ENCODE data around the gene ZNF99. TPM values are rescaled to one million over a fixed set of nuclear protein-coding genes. Genes with fewer than 3 reads are reported as not detected.
A peak's percentile ranks its signal among the peaks of the same experiment; 100 is the strongest.
"Not testable (repeated sequence)": the region's sequence is repeated elsewhere in the genome, so short reads cannot be mapped to it uniquely, and the experiment has no call there.

ZNF99 gene
- not detected for total RNA-seq

DNA sequence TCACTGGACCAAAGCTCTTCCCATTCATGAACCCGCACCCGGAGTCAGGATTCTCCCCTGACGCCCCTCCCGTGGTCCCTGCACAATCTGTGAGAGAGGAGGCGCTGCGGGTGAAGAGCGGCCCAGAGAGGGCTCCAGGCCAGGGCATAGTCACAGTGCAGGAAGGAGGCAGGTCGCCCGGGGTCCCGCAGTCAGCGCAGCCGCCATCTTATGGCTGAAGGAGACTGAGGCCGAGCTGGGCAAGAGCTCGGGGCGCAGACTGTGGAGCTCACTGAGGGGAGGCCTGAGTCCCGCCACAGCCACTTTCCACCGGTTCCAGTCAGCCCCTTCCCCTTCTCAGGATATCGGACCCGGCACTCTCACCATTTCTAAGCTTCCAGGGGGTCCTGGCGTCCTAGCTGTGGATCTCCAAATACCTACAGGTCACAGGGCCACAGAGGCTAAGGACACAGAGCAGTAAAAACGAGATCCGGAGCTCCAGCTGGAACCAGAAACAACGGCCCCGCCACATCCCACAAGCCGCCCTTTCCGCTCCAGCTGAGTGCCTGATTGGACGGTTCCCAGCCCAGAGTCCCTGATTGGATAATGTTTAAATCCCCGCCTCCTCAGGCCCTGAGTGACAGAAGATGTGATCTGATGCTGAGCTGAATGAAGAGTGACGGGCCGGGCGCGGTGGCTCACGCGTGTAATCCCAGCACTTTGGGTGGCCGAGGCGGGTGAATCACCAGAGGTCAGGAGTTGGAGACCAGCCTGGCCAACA lies at the start of gene ZNF99:
TSS of gene ZNF99 (minus strand) at position 501 of the 760 bp plus-strand sequence. CDS start at position 366, 135 bp downstream.
- ATAC-seq = peak; percentile 36

DNA sequence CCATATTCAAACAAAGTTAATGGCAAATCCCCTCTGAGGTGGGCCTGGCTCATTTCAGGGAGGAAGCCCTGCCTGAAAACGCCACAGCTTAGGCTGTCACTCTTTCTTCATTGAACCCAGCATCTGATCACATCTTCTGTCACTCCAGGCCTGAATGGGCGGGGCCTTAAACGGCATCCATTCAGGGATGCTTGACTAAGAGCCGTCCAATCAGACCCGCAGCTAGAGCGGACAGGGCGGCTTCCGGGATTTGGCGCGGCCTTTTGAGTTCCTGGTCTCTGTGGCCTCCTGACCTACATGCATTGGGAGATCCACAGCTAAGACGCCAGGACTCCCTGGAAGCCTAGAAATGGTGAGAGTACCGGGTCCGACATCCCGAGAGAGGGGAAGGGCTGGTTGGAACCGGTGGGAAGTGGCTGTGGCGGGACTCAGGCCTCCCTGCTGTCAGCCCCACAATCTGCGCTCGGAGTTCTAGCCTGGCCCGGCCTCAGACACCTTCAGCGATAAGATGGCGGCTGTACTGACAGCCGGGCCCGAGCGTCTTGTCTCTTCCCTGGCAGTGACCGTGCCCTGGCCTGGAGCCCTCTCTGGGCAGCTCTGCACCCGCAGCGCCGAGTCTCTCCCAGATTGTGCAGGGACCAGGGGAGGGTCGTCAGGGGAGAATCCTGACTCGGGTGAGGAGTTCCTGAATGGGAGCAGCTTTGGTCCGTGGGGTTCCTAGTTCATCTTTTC lies 48.2 kb upstream of the ZNF99 start, which contains the start of gene ZNF723:
TSS of gene ZNF723 (plus strand) at position 261 of the 732 bp plus-strand sequence. CDS start at position 350, 89 bp downstream.
- ATAC-seq = no peak

DNA sequence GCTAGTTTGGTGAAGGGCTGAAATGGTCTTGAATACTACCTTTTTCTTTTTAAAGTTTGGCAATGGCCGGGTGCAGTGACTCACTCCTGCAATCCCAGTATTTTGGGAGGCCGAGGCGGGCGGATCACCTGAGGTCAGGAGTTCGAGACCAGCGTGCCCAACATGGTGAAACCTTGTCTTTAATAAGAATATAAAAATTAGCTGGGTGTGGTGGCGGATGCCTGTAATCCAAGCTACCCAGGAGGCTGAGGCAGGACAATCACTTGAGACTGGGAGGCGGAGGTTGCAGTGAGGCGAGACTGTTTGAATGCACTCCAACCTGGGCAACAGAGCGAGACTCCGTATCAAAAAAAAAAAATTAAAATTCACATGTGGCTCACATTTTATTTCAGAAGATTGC lies 47.3 kb upstream of the ZNF99 start:
- ATAC-seq = no peak

GRCh38 chr19:22814124-22814523 lies 30.2 kb upstream of the ZNF99 start:
- ATAC-seq = no peak

- ATAC-seq = no peak
Measured at GRCh38 chr19:22807061-22807835, 23.3 kb upstream of the ZNF99 start.

- no peak for ATAC-seq
Measured at GRCh38 chr19:22806418-22806817, 22.5 kb upstream of the ZNF99 start.

DNA sequence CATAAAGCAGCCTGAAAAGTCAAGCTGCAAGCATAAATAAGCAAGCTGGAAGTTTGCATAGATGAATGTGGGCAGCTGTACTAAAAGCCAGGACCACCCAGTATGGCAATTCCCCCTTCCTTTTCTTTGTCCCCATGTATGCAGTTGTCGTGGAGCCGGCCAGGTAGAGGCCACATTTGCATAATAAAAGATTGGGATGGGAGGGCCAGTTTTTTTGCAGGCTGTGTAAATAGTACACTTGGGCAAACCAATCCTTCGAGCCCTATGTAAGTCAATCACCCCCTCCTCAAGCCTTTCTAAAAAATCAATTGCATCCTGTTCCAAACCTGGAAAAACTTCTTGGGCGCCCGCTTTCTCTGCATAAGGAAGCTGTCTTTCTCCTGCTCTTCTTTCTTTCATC lies 13.1 kb upstream of the ZNF99 start:
- ATAC-seq = no peak

GRCh38 chr19:22792863-22793262 lies 8.9 kb upstream of the ZNF99 start:
- ATAC-seq = not testable (repeated sequence)

DNA sequence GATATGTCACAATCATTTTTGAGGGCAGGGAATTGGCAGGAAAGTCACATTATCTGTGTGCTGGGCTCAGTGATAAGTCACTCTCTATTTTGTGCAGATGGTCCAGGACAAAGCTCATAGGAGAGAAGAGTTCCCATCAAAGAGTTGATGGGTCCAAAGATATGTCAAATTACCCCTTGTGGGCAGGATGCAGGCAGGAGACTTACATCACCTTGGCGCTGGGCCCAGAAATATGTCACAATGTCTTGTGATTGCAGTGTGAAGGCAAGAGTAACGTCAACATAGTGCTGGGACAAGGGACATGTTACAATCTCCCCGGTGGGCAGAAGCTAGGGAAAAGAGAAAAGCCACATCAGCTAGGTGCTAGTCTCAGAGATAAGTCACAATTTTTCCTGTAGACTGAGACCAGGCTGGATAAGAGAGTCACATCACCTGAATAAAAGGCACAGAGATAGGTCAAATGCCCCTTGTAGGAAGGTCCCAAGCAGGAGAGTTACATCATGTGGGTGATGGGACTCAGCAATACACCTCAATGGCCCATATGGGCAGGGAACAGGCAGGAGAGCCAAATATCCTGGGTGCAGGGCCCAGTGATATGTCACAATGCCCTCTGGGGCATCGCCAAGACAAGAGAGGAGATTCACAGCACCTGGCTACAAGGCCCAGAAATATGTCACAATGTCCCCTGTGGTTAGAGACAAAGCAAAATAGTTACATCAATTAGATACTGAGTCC lies 47.9 kb downstream of the ZNF99 start:
- no peak for ATAC-seq

GRCh38 chr19:22733691-22734090 lies 50.3 kb downstream of the ZNF99 start:
- ATAC-seq = no peak

DNA sequence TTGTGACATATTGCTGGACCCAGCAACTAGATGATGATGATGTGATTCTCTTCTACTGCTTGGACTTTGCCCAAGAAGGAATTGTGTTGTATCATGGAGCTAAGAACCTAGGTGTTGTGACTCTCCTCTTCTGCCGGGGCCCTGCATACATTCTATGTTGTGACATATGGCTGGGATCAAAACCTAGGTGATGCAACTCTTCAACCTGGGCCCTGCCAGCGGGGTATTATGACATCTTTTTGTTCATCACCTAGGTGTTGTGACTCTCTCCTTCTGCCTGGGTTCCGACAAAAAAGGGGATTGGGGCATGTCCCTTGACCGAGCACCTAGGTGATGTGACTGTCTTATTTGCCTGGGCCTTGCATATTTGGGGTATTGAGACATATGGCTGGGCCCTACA lies 55.7 kb downstream of the ZNF99 start:
- ATAC-seq = not testable (repeated sequence)

DNA sequence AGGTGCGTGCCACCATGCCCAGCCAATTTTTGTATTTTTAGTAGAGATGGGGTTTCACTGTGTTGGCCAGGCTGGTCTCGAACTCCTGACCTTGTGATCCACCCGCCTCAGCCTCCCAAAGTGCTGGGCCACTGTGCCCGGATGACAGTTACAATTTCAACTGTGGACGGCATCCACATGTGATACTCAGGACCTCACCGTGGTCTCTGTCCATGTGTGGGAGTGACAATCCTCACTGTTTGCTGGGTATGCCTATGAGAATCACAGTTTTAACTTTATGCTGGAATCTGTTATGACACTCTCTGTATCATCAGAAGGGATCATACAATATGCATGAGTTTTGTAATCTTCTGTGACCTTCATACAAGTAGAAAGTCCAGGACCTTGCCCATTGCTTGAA lies 62.4 kb downstream of the ZNF99 start:
- ATAC-seq = not testable (repeated sequence)

DNA sequence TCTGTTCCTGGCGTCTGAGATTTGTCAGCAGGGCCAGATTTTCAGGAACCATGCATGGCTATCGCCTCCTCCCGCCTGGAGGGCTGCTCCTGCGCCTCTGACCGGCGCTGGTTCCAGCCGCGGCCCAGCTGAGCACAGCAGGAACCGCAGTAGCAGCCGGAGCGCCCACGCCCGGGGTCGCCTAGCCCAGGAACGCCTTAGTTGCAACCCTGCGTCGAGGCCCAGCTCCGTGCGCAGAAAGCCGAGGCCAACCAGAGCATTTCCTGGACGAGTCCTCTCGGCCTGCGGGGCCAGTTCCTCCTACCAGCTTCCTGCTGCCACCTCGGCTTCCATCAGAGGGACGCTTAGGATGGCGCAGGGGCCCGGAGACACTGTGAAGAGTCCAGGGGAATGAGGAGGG lies 75.0 kb downstream of the ZNF99 start:
- no peak for ATAC-seq

DNA sequence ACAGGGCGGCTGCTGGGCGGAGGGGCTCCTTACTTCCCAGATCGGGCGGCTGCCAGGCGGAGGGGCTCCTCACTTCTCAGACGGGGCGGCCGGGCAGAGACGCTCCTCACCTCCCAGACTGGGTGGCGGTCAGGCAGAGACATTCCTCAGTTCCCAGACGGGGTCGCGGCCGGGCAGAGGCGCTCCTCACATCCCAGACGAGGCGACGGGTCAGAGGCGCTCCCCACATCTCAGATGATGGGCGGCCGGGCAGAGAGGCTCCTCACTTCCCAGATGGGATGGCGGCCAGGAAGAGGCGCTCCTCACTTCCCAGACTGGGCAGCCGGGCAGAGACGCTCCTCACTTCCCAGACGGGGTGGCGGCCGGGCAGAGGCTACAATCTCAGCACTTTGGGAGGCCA lies 80.9 kb downstream of the ZNF99 start:
- ATAC-seq = not testable (repeated sequence)

GRCh38 chr19:22702661-22703060 lies 81.3 kb downstream of the ZNF99 start:
- ATAC-seq = not testable (repeated sequence)

Other genes starting within 250 kb of the ZNF99 start
- 0.24 TPM for gene ZNF492, start 149.8 kb downstream of the ZNF99 start, total RNA-seq
- gene ZNF723, start 48.1 kb upstream of the ZNF99 start, total RNA-seq = not detected
- gene ZNF728, start 219.0 kb upstream of the ZNF99 start, total RNA-seq = not detected

All from esophagus mucosa (tissue), 1 donor.